HepG2 (cell line): ENCODE results near the gene YEATS4. TPM values are rescaled to one million over a fixed set of nuclear protein-coding genes. Genes with fewer than 3 reads are reported as not detected.

Source experiments
- CC2D1A ChIP-seq: sonication (generic); formaldehyde crosslinking; IDR thresholded peaks from 2 replicates; pipeline ENCODE4 v1.8.1; 2023; ENCODE audit warnings: mild to moderate bottlenecking, missing genetic modification reagents
- ISL2 ChIP-seq: sonication (generic); formaldehyde crosslinking; IDR thresholded peaks from 2 replicates; pipeline ENCODE4 v1.5.0; 2020; ENCODE audit warnings: missing genetic modification reagents
- KDM3A ChIP-seq: IDR thresholded peaks from 2 replicates; pipeline ENCODE4 v1.6.1; 2018; ENCODE audit warnings: low read depth, missing compliant biosample characterization
- KDM6A ChIP-seq: IDR thresholded peaks from 2 replicates; pipeline ENCODE4 v1.6.1; 2016; ENCODE audit warnings: low read depth
- NCOA2 ChIP-seq: sonication (generic); formaldehyde crosslinking; IDR thresholded peaks from 2 replicates; pipeline ENCODE4 v1.8.0; 2022; ENCODE audit warnings: inconsistent platforms
- NFE2L2 ChIP-seq: fragments of 150-350 bp; IDR thresholded peaks from 2 replicates; pipeline ENCODE4 v1.6.1; 2014; ENCODE audit warnings: low read length
- SMAD9 ChIP-seq: sonication (generic); formaldehyde crosslinking; IDR thresholded peaks from 2 replicates; pipeline ENCODE4 v1.5.1; 2020; ENCODE audit warnings: mild to moderate bottlenecking, missing genetic modification reagents
- SNRNP70 ChIP-seq: fragments of 200-400 bp; formaldehyde crosslinking; IDR thresholded peaks from 2 replicates; pipeline ENCODE4 v1.6.1; 2017; ENCODE audit warnings: mild to moderate bottlenecking, low read depth, low read length, moderate library complexity
- THAP9 ChIP-seq: sonication (generic); formaldehyde crosslinking; IDR thresholded peaks from 2 replicates; pipeline ENCODE4; 2020; ENCODE audit warnings: missing genetic modification reagents, mild to moderate bottlenecking, borderline replicate concordance
- ZMYM4 ChIP-seq: sonication (generic); formaldehyde crosslinking; IDR thresholded peaks from 2 replicates; pipeline ENCODE4 v1.8.1; 2023; ENCODE audit warnings: mild to moderate bottlenecking, missing genetic modification reagents
- ZNF331 ChIP-seq: sonication (generic); formaldehyde crosslinking; IDR thresholded peaks from 2 replicates; pipeline ENCODE4 v1.4.0; 2020; ENCODE audit warnings: missing genetic modification reagents
- ZNF550 ChIP-seq: sonication (generic); formaldehyde crosslinking; IDR thresholded peaks from 2 replicates; pipeline ENCODE4 v1.4.0; 2020; ENCODE audit warnings: mild to moderate bottlenecking, missing genetic modification reagents, borderline replicate concordance
- ZNF563 ChIP-seq: sonication (generic); formaldehyde crosslinking; IDR thresholded peaks from 2 replicates; pipeline ENCODE4 v1.8.0; 2022; ENCODE audit warnings: mild to moderate bottlenecking, moderate library complexity, missing genetic modification reagents
- ZNF615 ChIP-seq: sonication (generic); formaldehyde crosslinking; IDR thresholded peaks from 2 replicates; pipeline ENCODE4 v1.5.0; 2020; ENCODE audit warnings: mild to moderate bottlenecking, missing genetic modification reagents, borderline replicate concordance
- ZNF687 ChIP-seq: sonication (generic); formaldehyde crosslinking; IDR thresholded peaks from 2 replicates; pipeline ENCODE4 v1.5.1; 2020; ENCODE audit warnings: mild to moderate bottlenecking, missing genetic modification reagents, moderate library complexity
- ZNF776 ChIP-seq: sonication (generic); formaldehyde crosslinking; IDR thresholded peaks from 2 replicates; pipeline ENCODE4 v1.4.0; 2020; ENCODE audit warnings: mild to moderate bottlenecking, missing genetic modification reagents
- ZNF781 ChIP-seq: sonication (generic); formaldehyde crosslinking; IDR thresholded peaks from 2 replicates; pipeline ENCODE4 v1.5.1; 2020; ENCODE audit warnings: borderline replicate concordance, mild to moderate bottlenecking, missing genetic modification reagents; ENCODE audit errors: not compliant biosample characterization
- ZNF83 ChIP-seq: sonication (generic); formaldehyde crosslinking; IDR thresholded peaks from 2 replicates; pipeline ENCODE4 v1.4.0; 2020; ENCODE audit warnings: missing genetic modification reagents, mild to moderate bottlenecking, borderline replicate concordance
- ZSCAN20 ChIP-seq: sonication (generic); formaldehyde crosslinking; IDR thresholded peaks from 2 replicates; pipeline ENCODE4 v1.4.0; 2020; ENCODE audit warnings: missing genetic modification reagents, mild to moderate bottlenecking, borderline replicate concordance
- polyA plus RNA-seq, 8 experiments: library from polyadenylated mRNA; depleted of rRNA in 3 of 8; stranded (reverse) in 7 of 8; unstranded in 1 of 8; fragments of >200 nt; fragmentation: Illumina TruSeq in 4 of 8; extraction: Trizol in 4 of 8; gene quantifications; 2 replicates each; pipeline versions ENCODE4 v1.2.1 to v1.2.3, GENCODE V29; 2011 to 2016; ENCODE audit warnings: low read depth in 4 of 8, missing spikeins in 1 of 8, mixed read lengths in 1 of 8; ENCODE audit not compliant: insufficient read depth in 1 of 8
- total RNA-seq, 5 experiments: library from RNA; depleted of rRNA; stranded (reverse); fragments of >200 nt; fragmentation: Illumina TruSeq; extraction: Trizol; gene quantifications; 2 replicates each; pipeline ENCODE4 v1.2.3, GENCODE V29; 2016; ENCODE audit warnings: low read depth in 1 of 5
- TF ChIP-seq, protein P1 (sequence below): sonication (generic); formaldehyde crosslinking; IDR thresholded peaks from 2 replicates; pipeline ENCODE4 v1.4.0; 2020; ENCODE audit warnings: mild to moderate bottlenecking, missing genetic modification reagents
- TF ChIP-seq, protein P2 (sequence below): sonication (generic); formaldehyde crosslinking; IDR thresholded peaks from 2 replicates; pipeline ENCODE4 v1.5.0; 2020; ENCODE audit warnings: mild to moderate bottlenecking, missing genetic modification reagents

The YEATS4 gene
- total and polyA plus RNA-seq, 2 of the 13 experiments (the other 11 are each of a cell fraction or from before 2014, with no cell fraction given): 16.8 to 45.0 TPM

- TF ChIP-seq ZSCAN20 (CRISPR knock-in tag) (peak; percentile 66; the same call in 1 of the 2 replicates), ZNF83 (CRISPR knock-in tag) (0 out of 2 replicates have a peak, but pooled peaks have one; percentile 80), ZNF781 (CRISPR knock-in tag) (peak; percentile 64), SMAD9 (no peak), ISL2 (CRISPR knock-in tag) (peak; percentile 37; the same call in 1 of the 2 replicates), SNRNP70 (no peak), ZNF687 (no peak), KDM3A (CRISPR knock-in tag) (no peak), THAP9 (CRISPR knock-in tag) (no peak), ZMYM4 (CRISPR knock-in tag) (no peak), NFE2L2 (no peak), ZNF563 (CRISPR knock-in tag) (peak; percentile 42; the same call in 1 of the 2 replicates), CC2D1A (peak; percentile 70; the same call in 1 of the 2 replicates), ZNF615 (CRISPR knock-in tag) (no peak; the same call in 1 of the 2 replicates), ZNF331 (CRISPR knock-in tag) (no peak), ZNF776 (CRISPR knock-in tag) (peak; percentile 50), ZNF550 (CRISPR knock-in tag) (no peak), KDM6A (CRISPR knock-in tag) (no peak), NCOA2 (CRISPR knock-in tag) (peak; percentile 19; the same call in 1 of the 2 replicates)
- TF ChIP-seq, protein P1, sequence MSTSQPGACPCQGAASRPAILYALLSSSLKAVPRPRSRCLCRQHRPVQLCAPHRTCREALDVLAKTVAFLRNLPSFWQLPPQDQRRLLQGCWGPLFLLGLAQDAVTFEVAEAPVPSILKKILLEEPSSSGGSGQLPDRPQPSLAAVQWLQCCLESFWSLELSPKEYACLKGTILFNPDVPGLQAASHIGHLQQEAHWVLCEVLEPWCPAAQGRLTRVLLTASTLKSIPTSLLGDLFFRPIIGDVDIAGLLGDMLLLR (CRISPR knock-in tag): peak; percentile 40; the same call in 1 of the 2 replicates
- TF ChIP-seq, protein P2, sequence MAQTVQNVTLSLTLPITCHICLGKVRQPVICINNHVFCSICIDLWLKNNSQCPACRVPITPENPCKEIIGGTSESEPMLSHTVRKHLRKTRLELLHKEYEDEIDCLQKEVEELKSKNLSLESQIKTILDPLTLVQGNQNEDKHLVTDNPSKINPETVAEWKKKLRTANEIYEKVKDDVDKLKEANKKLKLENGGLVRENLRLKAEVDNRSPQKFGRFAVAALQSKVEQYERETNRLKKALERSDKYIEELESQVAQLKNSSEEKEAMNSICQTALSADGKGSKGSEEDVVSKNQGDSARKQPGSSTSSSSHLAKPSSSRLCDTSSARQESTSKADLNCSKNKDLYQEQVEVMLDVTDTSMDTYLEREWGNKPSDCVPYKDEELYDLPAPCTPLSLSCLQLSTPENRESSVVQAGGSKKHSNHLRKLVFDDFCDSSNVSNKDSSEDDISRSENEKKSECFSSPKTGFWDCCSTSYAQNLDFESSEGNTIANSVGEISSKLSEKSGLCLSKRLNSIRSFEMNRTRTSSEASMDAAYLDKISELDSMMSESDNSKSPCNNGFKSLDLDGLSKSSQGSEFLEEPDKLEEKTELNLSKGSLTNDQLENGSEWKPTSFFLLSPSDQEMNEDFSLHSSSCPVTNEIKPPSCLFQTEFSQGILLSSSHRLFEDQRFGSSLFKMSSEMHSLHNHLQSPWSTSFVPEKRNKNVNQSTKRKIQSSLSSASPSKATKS (CRISPR knock-in tag): no peak
These were observed 4.9 kb upstream of the YEATS4 start (continued) for GRCh38 chr12:69354556-69355187.
